Activated CD4-positive, alpha-beta T cell treated with anti-CD3 and anti-CD28 coated beads for 1 hour (primary cell): ENCODE results near the gene CACNA1H.

Experiments used
- DNase-seq: peaks from one replicate; pipeline ENCODE4 v3.0.0-alpha.2; 2020

Gene CACNA1H

GRCh38 chr16:1123525-1124230, 29.2 kb upstream of the CACNA1H start:
- DNase-seq, result no peak

- DNase-seq, result no peak
Measured at GRCh38 chr16:1124291-1124690, 28.6 kb upstream of the CACNA1H start.

GRCh38 chr16:1124795-1125194, 28.1 kb upstream of the CACNA1H start:
- DNase-seq, result no peak

DNA sequence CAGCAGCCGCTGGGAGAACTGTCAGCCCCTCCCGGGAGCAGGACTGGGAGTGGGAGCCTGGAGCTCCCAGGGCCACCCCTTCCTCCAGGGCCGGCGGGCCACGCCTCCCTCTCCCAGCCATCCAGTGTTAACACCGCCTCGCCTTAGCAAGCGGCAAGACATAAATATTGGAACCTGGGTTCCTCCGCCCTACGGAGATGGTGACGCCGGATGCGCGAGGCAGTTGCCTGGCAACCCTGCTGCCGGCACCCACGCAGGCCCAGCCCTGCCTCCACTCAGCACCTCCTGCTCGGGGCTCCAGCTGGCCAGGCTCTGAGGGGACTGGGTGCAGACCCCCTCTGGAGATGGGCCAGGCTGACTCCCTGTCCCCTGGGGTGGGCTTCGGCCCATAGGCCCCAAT, 27.4 kb upstream of the CACNA1H start:
- no peak for DNase-seq

DNA sequence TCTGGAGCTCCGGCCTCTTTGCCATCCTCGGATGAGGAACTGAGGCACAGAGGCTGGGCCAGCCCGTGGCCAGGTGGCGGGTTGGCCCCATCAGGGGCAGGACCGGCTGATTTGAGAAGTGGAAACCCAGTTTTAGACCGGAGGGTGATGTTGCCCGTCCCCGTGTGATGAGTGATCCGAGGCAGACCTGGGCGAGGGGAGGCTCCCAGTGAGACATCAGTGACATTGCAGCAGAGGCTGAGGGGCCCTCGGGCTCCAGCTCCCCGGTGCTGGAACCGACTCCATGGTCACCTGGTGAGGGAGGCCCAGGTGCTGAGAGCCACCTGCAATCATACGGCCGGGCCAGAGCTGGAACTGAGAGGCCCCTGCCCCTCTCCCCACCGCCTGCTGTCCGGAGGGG, 26.9 kb upstream of the CACNA1H start:
- DNase-seq, result no peak

DNA sequence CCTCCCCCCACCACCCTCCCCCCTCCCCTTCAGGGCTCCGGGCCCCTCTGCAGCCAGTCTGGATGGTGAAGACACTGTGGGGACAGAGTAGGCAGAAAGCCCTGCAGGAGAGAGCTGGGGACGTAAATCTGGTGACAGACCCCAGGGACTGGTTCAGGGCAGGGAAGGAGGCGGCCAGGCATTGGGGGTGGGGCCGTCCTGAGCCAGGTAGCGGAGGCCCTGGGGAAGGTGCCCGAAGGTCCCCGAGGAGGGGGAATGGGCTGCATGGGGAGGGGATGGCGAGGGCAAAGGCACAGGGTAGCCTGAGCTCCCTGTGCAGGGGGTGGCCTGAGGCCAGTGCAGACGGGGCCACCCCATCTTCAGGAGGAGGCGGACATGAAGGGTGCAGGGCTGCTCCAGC, 26.3 kb upstream of the CACNA1H start:
- no peak for DNase-seq

GRCh38 chr16:1127101-1127500, 25.8 kb upstream of the CACNA1H start:
- DNase-seq, result no peak

DNA sequence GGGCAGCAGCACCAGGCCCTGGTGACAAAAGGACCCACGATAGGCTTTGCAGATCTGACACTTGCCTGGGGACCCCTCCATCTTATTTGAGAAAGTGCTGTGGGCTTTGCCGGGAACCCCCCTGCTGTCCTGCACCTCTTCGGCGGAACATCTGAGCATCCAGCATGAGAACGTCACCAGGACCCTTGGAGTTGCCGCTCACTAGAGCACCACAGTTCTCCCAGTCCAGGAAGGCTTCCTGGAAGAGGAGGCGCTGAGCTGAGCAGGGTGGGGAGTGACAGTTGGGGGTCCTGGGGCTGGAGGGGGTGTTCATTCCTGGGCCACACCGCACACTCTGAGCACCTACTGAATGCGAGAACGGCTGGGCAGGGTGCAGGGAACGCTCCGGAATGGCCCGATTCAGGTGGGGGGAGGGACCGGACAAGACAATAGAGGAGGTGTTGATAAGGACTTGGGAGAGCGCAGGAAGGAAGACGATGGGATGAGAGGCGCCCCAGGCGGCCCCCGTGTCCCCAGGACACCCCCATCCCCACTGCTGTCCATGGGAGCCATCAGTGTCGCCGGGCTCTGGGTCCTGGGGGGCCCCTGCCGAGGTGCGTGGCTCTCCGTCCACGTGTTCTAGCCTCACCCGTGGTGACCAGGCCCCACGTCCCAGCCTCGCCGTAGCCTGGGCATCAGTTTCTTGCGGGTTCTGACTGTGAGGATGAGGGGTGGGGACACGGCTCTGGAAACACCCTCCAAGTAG, 24.8 kb upstream of the CACNA1H start:
- DNase-seq, result no peak

GRCh38 chr16:1129106-1129960, 23.6 kb upstream of the CACNA1H start:
- no peak for DNase-seq

GRCh38 chr16:1130382-1130781, 22.5 kb upstream of the CACNA1H start:
- no peak for DNase-seq

- no peak for DNase-seq
Measured at GRCh38 chr16:1131378-1131994, 21.4 kb upstream of the CACNA1H start.

- DNase-seq, result no peak
Measured at GRCh38 chr16:1132431-1132830, 20.5 kb upstream of the CACNA1H start.

DNA sequence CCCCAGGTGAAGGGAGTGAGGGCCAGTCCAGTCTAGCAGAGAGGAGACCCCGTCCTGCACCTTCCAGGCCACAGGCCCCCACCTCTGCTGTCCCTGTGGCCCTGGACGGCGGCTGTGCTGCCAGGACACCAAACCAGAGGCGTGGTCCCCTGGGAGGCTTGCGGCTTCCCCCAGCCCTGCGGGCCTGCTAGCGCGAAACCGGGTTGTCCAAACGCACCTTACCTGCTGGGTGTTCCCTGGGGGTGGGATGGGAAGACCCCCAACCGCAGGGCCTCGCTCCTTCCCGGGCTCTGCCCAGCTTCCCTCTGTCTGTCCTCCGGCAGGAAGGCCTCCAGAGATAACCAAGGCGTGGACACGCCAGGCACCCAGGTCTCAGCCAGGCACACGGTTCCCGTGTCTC, 19.6 kb upstream of the CACNA1H start:
- DNase-seq, result no peak

DNA sequence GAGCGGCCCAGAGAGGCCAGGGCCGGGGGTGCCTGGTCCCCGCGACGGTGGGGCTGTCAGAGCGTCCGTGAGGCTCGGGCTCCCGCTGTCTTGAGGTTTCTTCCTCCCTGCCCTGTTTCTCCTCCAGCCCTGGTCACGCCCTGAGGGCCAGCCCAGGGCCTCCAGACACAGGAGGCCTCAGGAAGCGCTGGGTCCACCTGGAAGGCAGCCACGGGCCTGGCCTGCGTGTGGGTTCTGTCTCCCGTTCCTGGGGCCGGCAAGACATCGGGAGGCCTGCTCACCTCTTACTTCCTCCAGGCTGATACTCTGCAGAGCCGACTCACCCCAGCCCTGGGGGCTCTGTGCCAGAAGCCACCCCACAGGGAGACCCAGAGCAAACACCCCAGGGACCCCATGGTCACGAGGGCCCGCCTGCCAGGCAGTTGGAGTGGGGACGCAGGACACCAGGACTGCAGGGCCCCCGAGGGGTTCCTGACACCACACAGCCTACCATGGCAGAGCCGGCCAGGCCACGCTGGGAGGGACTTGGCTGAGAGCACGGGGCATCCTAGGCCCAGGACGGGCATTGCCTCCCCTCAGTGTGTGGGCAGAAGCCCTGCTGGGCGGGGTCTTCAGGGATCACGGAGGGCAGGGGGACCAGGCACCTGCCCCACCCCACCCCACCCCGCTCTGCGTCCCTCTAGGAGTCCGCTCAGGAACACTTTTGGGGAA, 18.9 kb upstream of the CACNA1H start:
- DNase-seq, result no peak

- DNase-seq, result no peak
Measured at GRCh38 chr16:1134776-1135458, 18.0 kb upstream of the CACNA1H start.

GRCh38 chr16:1135459-1135825, 17.5 kb upstream of the CACNA1H start:
- no peak for DNase-seq

GRCh38 chr16:1137604-1138003, 15.3 kb upstream of the CACNA1H start:
- no peak for DNase-seq

DNA sequence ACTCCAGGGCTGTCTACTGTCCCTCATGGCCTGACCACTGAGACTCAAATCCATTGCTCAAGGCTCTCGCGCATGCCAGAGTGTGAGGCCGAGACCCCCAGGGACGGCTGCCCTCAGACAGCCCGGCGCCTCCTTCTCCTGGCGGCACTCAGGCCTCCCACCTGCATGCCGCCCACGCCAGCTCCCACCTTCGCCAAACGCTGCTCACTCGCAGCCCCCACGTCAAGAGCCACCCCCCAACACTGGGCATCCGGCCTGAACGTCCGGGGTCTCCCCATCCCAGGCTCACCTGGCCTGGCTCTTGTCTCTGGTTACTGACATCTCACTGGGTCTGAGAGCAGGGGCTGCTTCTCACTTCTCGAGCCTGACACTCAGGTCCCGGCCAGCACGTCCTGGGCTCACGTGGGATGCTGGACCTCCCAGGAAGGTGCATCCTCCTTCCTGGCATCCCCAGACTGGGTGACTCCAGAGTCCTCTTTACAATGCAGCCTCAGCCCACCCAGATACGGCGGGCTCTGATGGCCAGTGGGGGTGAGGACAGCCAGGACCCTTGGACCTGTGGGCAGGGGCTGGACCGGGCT, 12.2 kb upstream of the CACNA1H start:
- no peak for DNase-seq

- no peak for DNase-seq
Measured at GRCh38 chr16:1141191-1141590, 11.7 kb upstream of the CACNA1H start.

DNA sequence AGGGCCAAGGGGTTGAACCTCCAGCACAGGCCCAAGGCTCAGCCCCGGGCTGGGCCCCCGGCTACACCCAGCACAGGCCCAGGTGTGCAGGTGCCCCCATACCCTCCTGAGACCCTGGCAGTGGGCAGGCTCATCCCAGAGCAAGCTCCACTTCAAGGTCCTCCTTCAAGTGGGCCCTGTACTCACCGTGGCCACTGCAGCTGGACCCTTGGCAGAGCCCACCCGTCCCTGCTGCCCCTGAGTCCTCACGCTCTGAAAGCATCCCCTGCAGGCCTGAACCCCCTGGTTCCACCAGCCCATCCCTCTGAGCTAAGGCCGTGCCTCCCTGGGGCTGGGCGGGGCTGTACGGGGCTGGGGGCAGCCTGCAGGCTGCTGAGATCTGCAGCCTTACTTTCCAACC, 11.2 kb upstream of the CACNA1H start:
- DNase-seq, result no peak

DNA sequence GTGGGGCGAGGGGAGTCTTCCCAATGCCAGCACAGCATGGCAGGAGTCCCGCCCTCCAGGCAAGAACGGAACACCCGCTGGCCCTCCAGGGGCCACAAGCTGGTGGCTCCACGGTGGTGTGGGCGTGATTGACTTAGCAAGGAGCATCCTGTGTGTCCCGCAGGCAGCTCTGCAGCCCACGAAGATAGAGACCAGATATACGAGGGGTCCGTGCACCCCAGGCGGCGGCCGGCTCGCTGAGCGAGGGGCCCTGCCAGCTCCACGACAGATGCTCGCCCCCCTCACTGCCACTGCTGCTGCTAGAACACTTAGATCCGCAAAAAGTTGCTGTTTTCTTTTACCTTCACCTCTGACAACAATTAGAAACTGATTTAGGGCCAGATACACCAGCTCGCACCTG, 10.0 kb upstream of the CACNA1H start:
- DNase-seq, result no peak
